H9 (cell line): ENCODE measurements around the gene HIP1. TPM values are rescaled to one million over a fixed set of nuclear protein-coding genes. Genes with fewer than 3 reads are reported as not detected.

Experiments used
- DNase-seq: peaks from one replicate; pipeline ENCODE4 v3.0.0-alpha.2; 2017
- H2AFZ ChIP-seq: one replicate; pipeline ENCODE4 v1.6.1; 2013; ENCODE audit warnings: mild to moderate bottlenecking, low read length, control low read depth, moderate library complexity
- H2AK5ac ChIP-seq: 2 replicates; pipeline ENCODE4 v1.6.1; 2013; ENCODE audit warnings: low read length, control low read depth, mixed read lengths; ENCODE audit not compliant: insufficient read length
- H2BK120ac ChIP-seq: one replicate; pipeline ENCODE4 v1.6.1; 2013; ENCODE audit warnings: low read depth, mild to moderate bottlenecking, low read length, control low read depth, inconsistent platforms; ENCODE audit not compliant: poor library complexity, severe bottlenecking
- H2BK12ac ChIP-seq: 2 replicates; pipeline ENCODE4 v1.6.1; 2013; ENCODE audit warnings: low read length, control low read depth, mixed read lengths, low read depth; ENCODE audit not compliant: insufficient read length
- H2BK15ac ChIP-seq: 2 replicates; pipeline ENCODE4 v1.6.1; 2013; ENCODE audit warnings: low read depth, low read length, control low read depth
- H2BK20ac ChIP-seq: one replicate; pipeline ENCODE4 v1.6.1; 2013; ENCODE audit warnings: low read depth, mild to moderate bottlenecking, low read length, control low read depth, inconsistent platforms; ENCODE audit not compliant: poor library complexity, severe bottlenecking
- H2BK5ac ChIP-seq: 2 replicates; pipeline ENCODE4 v1.6.1; 2013; ENCODE audit warnings: low read length, control low read depth, mixed read lengths; ENCODE audit not compliant: insufficient read length
- H3K14ac ChIP-seq: 2 replicates; pipeline ENCODE4 v1.6.1; 2013; ENCODE audit warnings: low read length, control low read depth; ENCODE audit not compliant: insufficient read depth
- H3K18ac ChIP-seq: 2 replicates; pipeline ENCODE4 v1.6.1; 2013; ENCODE audit warnings: low read depth, mild to moderate bottlenecking, mixed read lengths, low read length, control low read depth; ENCODE audit not compliant: insufficient read length
- H3K23ac ChIP-seq: 2 replicates; pipeline ENCODE4 v1.6.1; 2013; ENCODE audit warnings: low read length, control low read depth, mixed read lengths, low read depth; ENCODE audit not compliant: insufficient read length
- H3K23me2 ChIP-seq: 2 replicates; pipeline ENCODE4 v1.6.1; 2013; ENCODE audit warnings: low read depth, mild to moderate bottlenecking, mixed read lengths, low read length, control low read depth; ENCODE audit not compliant: insufficient read length, poor library complexity, severe bottlenecking
- H3K27ac ChIP-seq: 2 replicates; pipeline ENCODE4 v1.5.1; 2013; ENCODE audit warnings: low read length, control low read depth, mixed read lengths, low read depth; ENCODE audit not compliant: insufficient read length
- H3K27me3 ChIP-seq: 2 replicates; pipeline ENCODE4 v1.6.1; 2013; ENCODE audit warnings: low read length, control low read depth, inconsistent platforms; ENCODE audit not compliant: insufficient read depth
- H3K4ac ChIP-seq: 2 replicates; pipeline ENCODE4 v1.6.1; 2013; ENCODE audit warnings: low read depth, mild to moderate bottlenecking, control low read depth, inconsistent platforms, low read length, moderate library complexity
- H3K4me1 ChIP-seq: 2 replicates; pipeline ENCODE4 v1.6.1; 2013; ENCODE audit warnings: low read length, control low read depth, inconsistent platforms; ENCODE audit not compliant: insufficient read depth
- H3K4me2 ChIP-seq: 2 replicates; pipeline ENCODE4 v1.6.1; 2013; ENCODE audit warnings: low read length, control low read depth, mixed read lengths; ENCODE audit not compliant: insufficient read length, insufficient read depth
- H3K56ac ChIP-seq: 2 replicates; pipeline ENCODE4 v1.6.1; 2013; ENCODE audit warnings: low read depth, mild to moderate bottlenecking, mixed read lengths, low read length, control low read depth; ENCODE audit not compliant: insufficient read length
- H3K79me1 ChIP-seq: 2 replicates; pipeline ENCODE4 v1.6.1; 2013; ENCODE audit warnings: low read depth, mild to moderate bottlenecking, moderate library complexity, low read length, control low read depth, inconsistent platforms; ENCODE audit not compliant: insufficient read depth, poor library complexity, severe bottlenecking
- H3K79me2 ChIP-seq: 2 replicates; pipeline ENCODE4 v1.6.1; 2013; ENCODE audit warnings: low read length, control low read depth, inconsistent platforms; ENCODE audit not compliant: insufficient read depth
- H3K9ac ChIP-seq: 2 replicates; pipeline ENCODE4 v1.6.1; 2013; ENCODE audit warnings: low read length, control low read depth, mixed read lengths; ENCODE audit not compliant: insufficient read length; ENCODE audit errors: extremely low read depth
- H3K9me3 ChIP-seq: one replicate; pipeline ENCODE4 v1.6.1; 2013; ENCODE audit warnings: low read depth, low read length, inconsistent platforms; ENCODE audit not compliant: control insufficient read depth
- H3T11ph ChIP-seq: one replicate; pipeline ENCODE4 v1.6.1; 2013; ENCODE audit warnings: mild to moderate bottlenecking, low read length, control low read depth, inconsistent platforms
- H4K20me1 ChIP-seq: one replicate; pipeline ENCODE4 v1.6.1; 2013; ENCODE audit not compliant: control insufficient read depth, insufficient read length, insufficient read depth
- H4K5ac ChIP-seq: 2 replicates; pipeline ENCODE4 v1.6.1; 2013; ENCODE audit warnings: low read depth, mild to moderate bottlenecking, mixed read lengths, low read length, control low read depth; ENCODE audit not compliant: insufficient read length
- H4K8ac ChIP-seq: replicated peaks from 2 replicates; pipeline ENCODE4 v1.6.1; 2013; ENCODE audit warnings: low read length, control low read depth, mixed read lengths, low read depth; ENCODE audit not compliant: insufficient read length
- H4K91ac ChIP-seq: 2 replicates; pipeline ENCODE4 v1.6.1; 2013; ENCODE audit warnings: low read depth, mild to moderate bottlenecking, moderate library complexity, mixed read lengths, low read length, control low read depth; ENCODE audit not compliant: insufficient read length
- H3K27ac Mint-ChIP-seq, 3 experiments: 2 replicates in 2 of 3; 3 replicates in 1 of 3; pipeline ENCODE4 v1.8.0; 2020 to 2021; ENCODE audit warnings: mixed read lengths in 3 of 3, mild to moderate bottlenecking in 1 of 3, moderate library complexity in 1 of 3
- H3K27me3 Mint-ChIP-seq: 2 replicates; pipeline ENCODE4 v1.8.0; 2021; ENCODE audit warnings: low read depth, mild to moderate bottlenecking, moderate library complexity, mixed read lengths
- H3K36me3 Mint-ChIP-seq, 3 experiments: 2 replicates in 2 of 3; 3 replicates in 1 of 3; pipeline ENCODE4 v1.8.0; 2020 to 2021; ENCODE audit warnings: low read depth in 3 of 3, mixed read lengths in 3 of 3; ENCODE audit not compliant: insufficient read depth in 1 of 3
- H3K4me1 Mint-ChIP-seq, 2 experiments: 2 replicates each; pipeline ENCODE4 v1.8.0; 2020; ENCODE audit warnings: mixed read lengths in 2 of 2
- H3K4me3 Mint-ChIP-seq, 2 experiments: 2 replicates in 1 of 2; 3 replicates in 1 of 2; pipeline ENCODE4 v1.8.0; 2020 to 2021; ENCODE audit warnings: mild to moderate bottlenecking in 2 of 2, mixed read lengths in 2 of 2, moderate library complexity in 1 of 2
- H3K9me3 Mint-ChIP-seq, 2 experiments: 2 replicates in 1 of 2; 3 replicates in 1 of 2; pipeline ENCODE4 v1.8.0; 2020; ENCODE audit warnings: mild to moderate bottlenecking in 2 of 2, mixed read lengths in 2 of 2, moderate library complexity in 1 of 2
- WGBS: extraction: QIAGEN DNeasy Blood & Tissue Kit; methylation state at CpG from one replicate; pipeline ENCODE4 v1.1.7; 2013; ENCODE audit warnings: missing lambda C conversion rate, low lambda C conversion rate, mixed read lengths; ENCODE audit not compliant: insufficient read length; ENCODE audit errors: extremely low coverage; 5-methylcytosine and 5-hydroxymethylcytosine counted together
- total RNA-seq: library from RNA; stranded (reverse); gene quantifications from 2 replicates; pipeline ENCODE4 v1.2.1, GENCODE V29; 2021
- TF ChIP-seq, protein P1 (sequence below): fragments of 200-600 bp; sonication (generic); conservative IDR thresholded peaks from 3 replicates; pipeline ENCODE4 v1.8.0; 2021; ENCODE audit warnings: antibody characterized with exemption, mild to moderate bottlenecking

HIP1 gene
- total RNA-seq, 1 experiment from 2014 or later, result 87.5 TPM

DNA sequence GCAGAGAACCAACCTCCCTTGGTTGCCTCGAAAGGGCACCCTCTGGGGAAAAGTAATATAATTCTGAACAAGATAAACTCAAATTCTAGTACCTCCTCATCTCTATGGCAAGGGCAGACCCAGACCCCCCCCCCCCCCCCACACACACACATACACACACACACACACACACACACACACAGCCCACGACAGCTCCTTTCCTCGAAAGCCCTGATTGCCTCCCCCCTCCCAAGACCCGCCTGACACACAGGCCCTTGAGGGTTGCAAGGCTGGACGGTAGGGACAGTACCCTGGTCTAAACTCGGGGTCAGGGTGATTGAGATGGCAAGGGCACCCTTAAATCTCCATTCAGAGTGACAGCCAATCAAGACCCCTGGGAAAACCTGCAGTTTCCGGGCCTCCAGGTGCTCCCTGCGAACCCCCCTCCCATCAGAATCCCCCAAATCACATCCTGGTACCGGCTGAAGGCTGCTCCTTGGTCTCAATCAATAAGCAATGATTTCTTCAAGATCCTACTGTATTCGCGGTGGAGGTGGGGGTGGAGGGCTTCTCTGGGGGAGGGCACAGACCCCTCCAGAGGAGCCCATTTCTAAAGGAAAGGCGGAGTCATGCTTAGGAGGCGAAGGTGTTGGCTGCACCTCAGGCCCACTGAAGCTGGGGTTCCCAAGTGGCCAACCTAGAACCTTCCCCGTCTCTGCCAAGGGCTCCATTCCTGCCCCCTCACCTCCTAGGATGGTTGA, 100.7 kb downstream of the HIP1 start:
- no peak overlapping the region for H4K5ac ChIP-seq
- H3K4me3 Mint-ChIP-seq, result peak overlapping the region; percentile 93 to 96
- H3T11ph ChIP-seq, result no peak overlapping the region
- H2AK5ac ChIP-seq, result no peak overlapping the region
- peak overlapping the region; percentile 91 to 99 (median 95) for H3K27ac Mint-ChIP-seq
- H3K79me2 ChIP-seq, result peaks cover 20% of the 10 kb centered on the region; the same call in 1 of the 2 replicates
- H3K4me2 ChIP-seq, result peak overlapping the region; percentile 86
- peak overlapping the region; percentile 83 for H3K18ac ChIP-seq
- H3K27ac ChIP-seq, result peak overlapping the region; percentile 29
- H3K4me1 Mint-ChIP-seq, result peaks cover 35 to 48% of the 10 kb centered on the region in 2 experiments
- no peaks in the 10 kb centered on the region; a peak in 1 of 5 replicates for H3K9me3 Mint-ChIP-seq
- no peaks in the 10 kb centered on the region for H4K20me1 ChIP-seq
- no peaks in the 10 kb centered on the region for H3K27me3 ChIP-seq
- H2BK15ac ChIP-seq, result no peak overlapping the region
- DNase-seq, result no peak
- no peak overlapping the region for H2BK20ac ChIP-seq
- no peaks in the 10 kb centered on the region; the same call in 1 of the 2 replicates for H3K27me3 Mint-ChIP-seq
- no peak overlapping the region for H4K8ac ChIP-seq
- H3K23me2 ChIP-seq, result peaks cover 19% of the 10 kb centered on the region
- H3K14ac ChIP-seq, result peak overlapping the region; percentile 91
- H2BK120ac ChIP-seq, result peak overlapping the region; percentile 50
- no peak overlapping the region for H2BK12ac ChIP-seq
- no peak overlapping the region for H3K56ac ChIP-seq
- H3K4ac ChIP-seq, result no peak overlapping the region
- WGBS, result no CpG with 5 or more reads among the region's 14 CpGs
- no peaks in the 10 kb centered on the region for H3K9me3 ChIP-seq
- peaks cover 5% of the 10 kb centered on the region; the same call in 1 of the 2 replicates for H3K4me1 ChIP-seq
- no peak overlapping the region for H2AFZ ChIP-seq
- no peak overlapping the region for H2BK5ac ChIP-seq
- H3K36me3 Mint-ChIP-seq, result peaks cover 19 to 26% (median 22%) of the 10 kb centered on the region in 3 experiments; a peak in 6 of 7 replicates
- H3K23ac ChIP-seq, result no peak overlapping the region
- peaks cover 15% of the 10 kb centered on the region for H3K79me1 ChIP-seq
- H4K91ac ChIP-seq, result no peak overlapping the region
- TF ChIP-seq, protein P1, sequence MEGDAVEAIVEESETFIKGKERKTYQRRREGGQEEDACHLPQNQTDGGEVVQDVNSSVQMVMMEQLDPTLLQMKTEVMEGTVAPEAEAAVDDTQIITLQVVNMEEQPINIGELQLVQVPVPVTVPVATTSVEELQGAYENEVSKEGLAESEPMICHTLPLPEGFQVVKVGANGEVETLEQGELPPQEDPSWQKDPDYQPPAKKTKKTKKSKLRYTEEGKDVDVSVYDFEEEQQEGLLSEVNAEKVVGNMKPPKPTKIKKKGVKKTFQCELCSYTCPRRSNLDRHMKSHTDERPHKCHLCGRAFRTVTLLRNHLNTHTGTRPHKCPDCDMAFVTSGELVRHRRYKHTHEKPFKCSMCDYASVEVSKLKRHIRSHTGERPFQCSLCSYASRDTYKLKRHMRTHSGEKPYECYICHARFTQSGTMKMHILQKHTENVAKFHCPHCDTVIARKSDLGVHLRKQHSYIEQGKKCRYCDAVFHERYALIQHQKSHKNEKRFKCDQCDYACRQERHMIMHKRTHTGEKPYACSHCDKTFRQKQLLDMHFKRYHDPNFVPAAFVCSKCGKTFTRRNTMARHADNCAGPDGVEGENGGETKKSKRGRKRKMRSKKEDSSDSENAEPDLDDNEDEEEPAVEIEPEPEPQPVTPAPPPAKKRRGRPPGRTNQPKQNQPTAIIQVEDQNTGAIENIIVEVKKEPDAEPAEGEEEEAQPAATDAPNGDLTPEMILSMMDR, result no peak
- H3K9ac ChIP-seq, result peak overlapping the region; percentile 88
